ENCODE data around the gene STAT5B. TPM values are rescaled to one million over a fixed set of nuclear protein-coding genes. Genes with fewer than 3 reads are reported as not detected.
"Not testable (repeated sequence)": the region's sequence is repeated elsewhere in the genome, so short reads cannot be mapped to it uniquely, and the experiment has no call there.

STAT5B gene
- polyA plus RNA-seq, 3 donors = 28.5 to 103 (median 47.9) TPM

DNA sequence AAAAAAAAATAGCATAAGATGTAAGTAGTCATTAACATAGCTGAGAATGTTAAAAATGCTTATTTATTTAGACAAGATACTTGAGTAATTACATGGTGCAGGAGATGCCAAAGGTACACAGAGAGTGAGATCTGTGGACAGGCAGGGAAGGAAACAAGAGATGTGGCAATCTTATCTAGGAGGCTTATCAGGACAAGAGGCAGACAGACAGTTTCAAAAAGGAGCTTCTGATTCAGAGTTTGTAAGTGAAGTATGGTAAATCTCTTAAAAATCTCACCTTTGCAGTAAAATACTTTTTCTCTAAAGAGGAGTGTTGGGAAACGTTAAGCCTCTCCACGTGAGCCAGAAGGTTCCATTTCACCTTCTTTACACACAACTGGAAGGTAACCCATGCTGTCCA is 62.0 kb downstream of the STAT5B start:
- H3K9me3 ChIP-seq (replicated peaks in 1 of 2; ENCODE audit: control insufficient read depth in 1 of 2, insufficient read depth in 1 of 2, low read length in 2 of 2) = no peaks in the 10 kb centered on the region
- H3K9me3 Mint-ChIP-seq = no peaks in the 10 kb centered on the region
- H3K36me3 Mint-ChIP-seq = peaks cover 75 to 89% of the 10 kb centered on the region in 2 donors
- intact Hi-C loops (cut with micrococcal nuclease) = no loop called here
- H3K27me3 ChIP-seq (ENCODE audit: control insufficient read depth in 2 of 2, insufficient read depth in 2 of 2, low read length in 2 of 2) = no peaks in the 10 kb centered on the region
- peaks cover 0 to 1% (median 0%) of the 10 kb centered on the region in 3 donors for H3K27me3 Mint-ChIP-seq (ENCODE audit: low read depth in 3 of 3)
- H3K9ac ChIP-seq (ENCODE audit: insufficient read depth, low read length, poor library complexity, severe bottlenecking) = no peak overlapping the region
- no peak overlapping the region for H3K4me2 ChIP-seq (replicated peaks; ENCODE audit: extremely low read depth, low read length, poor library complexity, severe bottlenecking)
- no peak overlapping the region for H3K27ac ChIP-seq (ENCODE audit: low read depth in 1 of 2, low read length in 2 of 2)
- no peak overlapping the region for H3K27ac Mint-ChIP-seq
- WGBS (ENCODE audit: insufficient coverage) = no CpG with 5 or more reads among the region's 2 CpGs
- TF ChIP-seq CTCF (IDR thresholded peaks at IDR 0.05) = no peak
- no peak for DNase-seq
- H3K36me3 ChIP-seq (replicated peaks in 1 of 2; ENCODE audit: control insufficient read depth in 1 of 2, insufficient read depth in 2 of 2, low read length in 2 of 2) = peaks cover 84 to 95% of the 10 kb centered on the region in 2 donors
- no peaks in the 10 kb centered on the region for H3K4me1 Mint-ChIP-seq
- H3K4me1 ChIP-seq (ENCODE audit: control insufficient read depth in 1 of 2, insufficient read depth in 2 of 2, low read length in 2 of 2) = no peaks in the 10 kb centered on the region
- no peak overlapping the region for H2AFZ ChIP-seq (ENCODE audit: insufficient read depth, low read depth, low read length, poor library complexity, severe bottlenecking)
- no peak overlapping the region for H3K4me3 Mint-ChIP-seq
- no peaks in the 10 kb centered on the region for H3K79me2 ChIP-seq (ENCODE audit: insufficient read depth, low read length)
- no peaks in the 10 kb centered on the region for H4K20me1 ChIP-seq (ENCODE audit: insufficient read depth, low read length)
- no peak overlapping the region for H3K4me3 ChIP-seq (replicated peaks in 1 of 3; ENCODE audit: low read depth in 2 of 3, low read length in 3 of 3)

DNA sequence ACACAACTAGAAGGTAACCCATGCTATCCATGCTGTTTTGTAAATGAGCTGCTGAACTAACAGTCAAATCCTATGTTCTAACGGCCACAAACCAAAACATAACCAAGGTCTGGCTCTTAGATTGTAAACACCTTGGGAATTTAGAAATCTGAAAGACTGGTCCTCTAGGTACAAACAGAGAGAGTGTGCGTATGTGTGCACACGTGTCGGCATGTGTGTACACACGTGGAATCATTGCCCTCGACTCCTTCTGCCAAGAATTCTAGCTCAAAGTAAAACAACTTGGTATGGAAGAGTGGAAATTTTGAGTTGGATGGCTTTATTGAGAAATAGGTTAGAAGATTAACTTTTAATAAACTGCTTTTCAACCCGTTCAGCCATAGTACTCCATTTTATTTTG is 63.8 kb downstream of the STAT5B start:
- no peak overlapping the region for H3K4me3 Mint-ChIP-seq
- Histone ChIP-seq H3K4me3 (replicated peaks in 1 of 3; ENCODE audit: low read depth in 2 of 3, low read length in 3 of 3) (no peak overlapping the region), H3K9ac (ENCODE audit: insufficient read depth, low read length, poor library complexity, severe bottlenecking) (no peak overlapping the region), H3K27me3 (ENCODE audit: control insufficient read depth in 2 of 2, insufficient read depth in 2 of 2, low read length in 2 of 2) (no peaks in the 10 kb centered on the region), H3K79me2 (ENCODE audit: insufficient read depth, low read length) (no peaks in the 10 kb centered on the region), H4K20me1 (ENCODE audit: insufficient read depth, low read length) (no peaks in the 10 kb centered on the region), H3K4me1 (ENCODE audit: control insufficient read depth in 1 of 2, insufficient read depth in 2 of 2, low read length in 2 of 2) (no peaks in the 10 kb centered on the region), H3K4me2 (replicated peaks; ENCODE audit: extremely low read depth, low read length, poor library complexity, severe bottlenecking) (no peak overlapping the region), H2AFZ (ENCODE audit: insufficient read depth, low read depth, low read length, poor library complexity, severe bottlenecking) (no peak overlapping the region), H3K27ac (ENCODE audit: low read depth in 1 of 2, low read length in 2 of 2) (no peak overlapping the region), H3K36me3 (replicated peaks in 1 of 2; ENCODE audit: control insufficient read depth in 1 of 2, insufficient read depth in 2 of 2, low read length in 2 of 2) (peaks cover 80 to 98% of the 10 kb centered on the region in 2 donors), H3K9me3 (replicated peaks in 1 of 2; ENCODE audit: control insufficient read depth in 1 of 2, insufficient read depth in 1 of 2, low read length in 2 of 2) (no peaks in the 10 kb centered on the region)
- H3K9me3 Mint-ChIP-seq = no peaks in the 10 kb centered on the region
- no peaks in the 10 kb centered on the region for H3K4me1 Mint-ChIP-seq
- DNase-seq = no peak
- no peak overlapping the region for H3K27ac Mint-ChIP-seq
- intact Hi-C loops (cut with micrococcal nuclease) = no loop called here
- no CpG with 5 or more reads among the region's 7 CpGs for WGBS (ENCODE audit: insufficient coverage)
- peaks cover 68 to 90% of the 10 kb centered on the region in 2 donors for H3K36me3 Mint-ChIP-seq
- TF ChIP-seq CTCF (IDR thresholded peaks at IDR 0.05) = no peak
- H3K27me3 Mint-ChIP-seq (ENCODE audit: low read depth in 3 of 3) = peaks cover 0 to 1% (median 0%) of the 10 kb centered on the region in 3 donors

DNA sequence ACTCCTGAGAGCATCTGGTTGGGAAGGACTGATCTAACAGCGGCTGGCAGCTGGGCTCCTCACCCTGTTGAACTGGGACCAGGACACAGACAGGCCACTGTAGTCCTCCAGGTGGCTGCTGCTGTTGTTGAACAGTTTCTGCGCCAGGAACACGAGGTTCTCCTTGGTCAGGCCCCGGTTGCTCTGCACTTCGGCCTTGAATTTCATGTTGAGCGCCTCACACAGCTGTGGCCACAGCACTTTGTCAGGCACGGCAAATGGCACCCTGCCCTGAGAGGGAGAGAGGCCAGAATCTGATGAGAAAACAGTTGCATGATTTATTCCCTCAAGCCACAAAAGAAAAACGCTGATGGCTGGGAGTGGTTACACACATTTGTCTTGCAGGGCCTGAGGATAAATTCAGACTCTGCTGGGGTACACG is 64.3 kb downstream of the STAT5B start:
- H3K9me3 ChIP-seq (replicated peaks in 1 of 2; ENCODE audit: control insufficient read depth in 1 of 2, insufficient read depth in 1 of 2, low read length in 2 of 2); H3K79me2 ChIP-seq (ENCODE audit: insufficient read depth, low read length); H3K4me3 ChIP-seq (replicated peaks in 1 of 3; ENCODE audit: low read depth in 2 of 3, low read length in 3 of 3); H3K4me1 Mint-ChIP-seq; H2AFZ ChIP-seq (ENCODE audit: insufficient read depth, low read depth, low read length, poor library complexity, severe bottlenecking); intact Hi-C loops (cut with micrococcal nuclease); H3K27ac ChIP-seq (ENCODE audit: low read depth in 1 of 2, low read length in 2 of 2); H4K20me1 ChIP-seq (ENCODE audit: insufficient read depth, low read length); H3K4me1 ChIP-seq (ENCODE audit: control insufficient read depth in 1 of 2, insufficient read depth in 2 of 2, low read length in 2 of 2); H3K9me3 Mint-ChIP-seq; H3K4me2 ChIP-seq (replicated peaks; ENCODE audit: extremely low read depth, low read length, poor library complexity, severe bottlenecking); H3K27me3 ChIP-seq (ENCODE audit: control insufficient read depth in 2 of 2, insufficient read depth in 2 of 2, low read length in 2 of 2); H3K9ac ChIP-seq (ENCODE audit: insufficient read depth, low read length, poor library complexity, severe bottlenecking); H3K27me3 Mint-ChIP-seq (ENCODE audit: low read depth in 3 of 3); DNase-seq; H3K4me3 Mint-ChIP-seq: not testable (repeated sequence)
- Mint-ChIP-seq H3K36me3 (peaks cover 67 to 90% of the 10 kb centered on the region in 2 donors), H3K27ac (peak overlapping the region in 1 of 7 donors; percentile 26)
- 33% methylated on average over 1 of the region's 9 CpGs for WGBS (ENCODE audit: insufficient coverage)
- peaks cover 79 to 98% of the 10 kb centered on the region in 2 donors for H3K36me3 ChIP-seq (replicated peaks in 1 of 2; ENCODE audit: control insufficient read depth in 1 of 2, insufficient read depth in 2 of 2, low read length in 2 of 2)
